ENCODE measurements around the gene CHST3. TPM values are rescaled to one million over a fixed set of nuclear protein-coding genes. Genes with fewer than 3 reads are reported as not detected.

Gene CHST3
- polyA plus RNA-seq, 1 donor (not counting 4 experiments of a cell fraction or from before 2014, with no cell fraction given): 12.0 TPM

- dilution Hi-C loops (cut with MboI; ENCODE audit: extremely low pct_ligation_motif_present, low sequenced_read_pairs): no loop called here
- FAIRE-seq (no peak), DNase-seq (ENCODE audit: low read depth, low spot score) (no peak)
- Histone ChIP-seq H3K9me1 (ENCODE audit: control insufficient read depth, extremely low read depth, insufficient read depth, low read length) (no peaks in the 10 kb centered on the region), H3K36me3 (ENCODE audit: control insufficient read depth in 2 of 2, extremely low read depth in 1 of 2, insufficient read depth in 2 of 2, low read length in 2 of 2) (no peaks in the 10 kb centered on the region), H3K9me3 (ENCODE audit: control insufficient read depth, low read depth, low read length) (no peaks in the 10 kb centered on the region), H3K27me3 (ENCODE audit: control insufficient read depth, extremely low read depth, insufficient read depth, low read length) (no peaks in the 10 kb centered on the region), H3K27ac (ENCODE audit: control insufficient read depth, insufficient read depth, low read length) (no peak overlapping the region), H3K79me2 (ENCODE audit: control insufficient read depth, insufficient read depth, low read length) (no peaks in the 10 kb centered on the region), H2AFZ (ENCODE audit: control insufficient read depth, low read length) (no peak overlapping the region), H4K20me1 (ENCODE audit: control insufficient read depth, extremely low read depth, insufficient read depth, low read length) (no peaks in the 10 kb centered on the region), H3K4me1 (ENCODE audit: control insufficient read depth, extremely low read depth, insufficient read depth, low read length) (peaks cover 21% of the 10 kb centered on the region), H3K4me3 (ENCODE audit: control insufficient read depth in 2 of 3, extremely low read depth in 1 of 3, insufficient read depth in 2 of 3, low read depth in 1 of 3, low read length in 3 of 3) (no peak overlapping the region), H3K4me2 (ENCODE audit: control insufficient read depth, extremely low read depth, insufficient read depth, low read depth, low read length) (no peak overlapping the region), H3K9ac (ENCODE audit: control insufficient read depth, extremely low read depth, insufficient read depth, low read length) (no peak overlapping the region)
- no peak for TF ChIP-seq EZH2 (IDR thresholded peaks at IDR 0.05; ENCODE audit: low read length)
- TF ChIP-seq CTCF (optimal IDR thresholded peaks at IDR 0.05 in 1 of 3, IDR thresholded peaks at IDR 0.05 in 1 of 3, conservative IDR thresholded peaks at IDR 0.05 in 1 of 3; ENCODE audit: extremely low read depth in 1 of 3, insufficient read depth in 2 of 3, low read length in 3 of 3): no peak
Measured at GRCh38 chr10:72043016-72043834, 79.0 kb downstream of the CHST3 start.

DNA sequence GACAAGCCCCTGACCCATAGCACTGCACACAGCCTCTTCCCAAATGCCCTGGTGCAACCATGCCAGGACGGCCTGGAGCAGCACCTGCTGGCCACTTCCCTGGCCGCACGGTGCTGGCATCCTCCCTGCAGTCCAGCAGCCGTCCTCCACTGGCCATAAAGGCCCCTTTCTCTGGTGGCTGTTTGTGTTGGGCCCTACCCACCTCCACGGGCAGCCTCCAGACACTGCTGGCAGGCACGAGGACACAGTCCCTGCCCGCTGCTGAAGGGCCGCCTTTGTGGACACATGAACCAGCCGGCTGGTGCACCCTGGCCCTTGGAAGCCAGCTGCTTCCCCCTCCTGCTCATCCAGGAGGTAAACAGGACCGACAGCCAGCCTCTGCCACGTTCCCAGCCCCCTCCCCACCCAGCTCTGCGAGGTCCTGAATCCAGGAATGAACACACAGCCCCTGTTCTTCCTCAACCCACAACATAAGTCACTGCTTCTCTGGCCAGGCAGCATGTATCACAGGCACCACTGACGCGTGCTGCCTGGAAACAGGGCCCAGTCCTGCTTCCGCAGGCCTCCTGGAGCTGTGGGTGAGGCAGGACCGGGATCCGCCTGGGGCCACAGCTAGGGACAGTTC is 80.3 kb downstream of the CHST3 start:
- dilution Hi-C loops (cut with MboI; ENCODE audit: extremely low pct_ligation_motif_present, low sequenced_read_pairs): no loop called here
- H3K9ac ChIP-seq (ENCODE audit: control insufficient read depth, extremely low read depth, insufficient read depth, low read length): peak overlapping the region; percentile 41
- peak overlapping the region; percentile 98 for H2AFZ ChIP-seq (ENCODE audit: control insufficient read depth, low read length)
- TF ChIP-seq CTCF (optimal IDR thresholded peaks at IDR 0.05 in 1 of 3, IDR thresholded peaks at IDR 0.05 in 1 of 3, conservative IDR thresholded peaks at IDR 0.05 in 1 of 3; ENCODE audit: extremely low read depth in 1 of 3, insufficient read depth in 2 of 3, low read length in 3 of 3) (peak in 2 of 3 experiments; percentile 34 to 54), EZH2 (IDR thresholded peaks at IDR 0.05; ENCODE audit: low read length) (no peak)
- peak overlapping the region; percentile 52 for H3K27ac ChIP-seq (ENCODE audit: control insufficient read depth, insufficient read depth, low read length)
- H3K27me3 ChIP-seq (ENCODE audit: control insufficient read depth, extremely low read depth, insufficient read depth, low read length): no peaks in the 10 kb centered on the region
- H3K4me3 ChIP-seq (ENCODE audit: control insufficient read depth in 2 of 3, extremely low read depth in 1 of 3, insufficient read depth in 2 of 3, low read depth in 1 of 3, low read length in 3 of 3): no peak overlapping the region
- H3K9me1 ChIP-seq (ENCODE audit: control insufficient read depth, extremely low read depth, insufficient read depth, low read length): no peaks in the 10 kb centered on the region
- H3K9me3 ChIP-seq (ENCODE audit: control insufficient read depth, low read depth, low read length): peaks cover 2% of the 10 kb centered on the region
- peak overlapping the region; percentile 80 for H3K4me2 ChIP-seq (ENCODE audit: control insufficient read depth, extremely low read depth, insufficient read depth, low read depth, low read length)
- DNase-seq (ENCODE audit: low read depth, low spot score): peak; percentile 35
- peaks cover 23% of the 10 kb centered on the region for H3K4me1 ChIP-seq (ENCODE audit: control insufficient read depth, extremely low read depth, insufficient read depth, low read length)
- H3K79me2 ChIP-seq (ENCODE audit: control insufficient read depth, insufficient read depth, low read length): no peaks in the 10 kb centered on the region
- FAIRE-seq: peak; percentile 78
- no peaks in the 10 kb centered on the region for H4K20me1 ChIP-seq (ENCODE audit: control insufficient read depth, extremely low read depth, insufficient read depth, low read length)
- H3K36me3 ChIP-seq (ENCODE audit: control insufficient read depth in 2 of 2, extremely low read depth in 1 of 2, insufficient read depth in 2 of 2, low read length in 2 of 2): no peaks in the 10 kb centered on the region

Measured in keratinocyte (primary cell).